PC-3 (cell line): ENCODE data around the gene EPB41.

Experiments used
- EZH2 ChIP-seq: fragments of 300-600 bp; sonication (generic); IDR thresholded peaks from one replicate; pipeline ENCODE4 v1.6.1; 2017; ENCODE audit warnings: antibody characterized with exemption, mild to moderate bottlenecking, low read length; ENCODE audit not compliant: unreplicated experiment
- TF ChIP-seq, protein P1 (sequence below): fragments of 300-600 bp; sonication (generic); conservative IDR thresholded peaks from 2 replicates; pipeline ENCODE4 v1.5.1; 2017; ENCODE audit warnings: antibody characterized with exemption, low read depth, mild to moderate bottlenecking, low read length

DNA sequence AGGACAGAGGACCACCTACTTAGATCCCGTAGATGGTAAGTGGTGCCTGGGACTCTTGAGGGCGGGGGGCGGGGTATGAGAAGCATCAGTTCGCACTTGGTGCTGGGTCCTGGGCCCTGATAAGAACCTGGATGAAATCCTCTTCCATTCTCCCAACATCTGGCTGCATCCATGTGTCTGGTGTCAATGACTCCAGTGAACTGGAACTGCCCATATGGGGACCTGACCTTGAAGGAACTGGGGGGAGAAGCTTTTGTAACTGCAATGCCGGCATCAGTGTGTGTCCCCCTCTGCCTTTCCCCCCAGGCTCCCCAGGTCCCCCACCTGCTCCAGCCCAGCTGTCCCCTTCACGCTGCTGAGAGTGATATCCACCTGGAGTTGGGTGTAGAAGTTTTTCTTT, 49.7 kb upstream of the EPB41 start:
- TF ChIP-seq, protein P1, sequence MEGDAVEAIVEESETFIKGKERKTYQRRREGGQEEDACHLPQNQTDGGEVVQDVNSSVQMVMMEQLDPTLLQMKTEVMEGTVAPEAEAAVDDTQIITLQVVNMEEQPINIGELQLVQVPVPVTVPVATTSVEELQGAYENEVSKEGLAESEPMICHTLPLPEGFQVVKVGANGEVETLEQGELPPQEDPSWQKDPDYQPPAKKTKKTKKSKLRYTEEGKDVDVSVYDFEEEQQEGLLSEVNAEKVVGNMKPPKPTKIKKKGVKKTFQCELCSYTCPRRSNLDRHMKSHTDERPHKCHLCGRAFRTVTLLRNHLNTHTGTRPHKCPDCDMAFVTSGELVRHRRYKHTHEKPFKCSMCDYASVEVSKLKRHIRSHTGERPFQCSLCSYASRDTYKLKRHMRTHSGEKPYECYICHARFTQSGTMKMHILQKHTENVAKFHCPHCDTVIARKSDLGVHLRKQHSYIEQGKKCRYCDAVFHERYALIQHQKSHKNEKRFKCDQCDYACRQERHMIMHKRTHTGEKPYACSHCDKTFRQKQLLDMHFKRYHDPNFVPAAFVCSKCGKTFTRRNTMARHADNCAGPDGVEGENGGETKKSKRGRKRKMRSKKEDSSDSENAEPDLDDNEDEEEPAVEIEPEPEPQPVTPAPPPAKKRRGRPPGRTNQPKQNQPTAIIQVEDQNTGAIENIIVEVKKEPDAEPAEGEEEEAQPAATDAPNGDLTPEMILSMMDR: no peak
- no peak for TF ChIP-seq EZH2
